HG02588 (cell line): ENCODE data around the gene C11orf71.

Experiments used
- ATAC-seq: cut with Tn5 transposase; IDR thresholded peaks from one replicate; pipeline ENCODE4 v1.9.1; 2021; ENCODE audit warnings: mild to moderate bottlenecking, moderate library complexity; ENCODE audit not compliant: unreplicated experiment

C11orf71 gene

GRCh38 chr11:114400915-114401223, 558 bp upstream of the C11orf71 start:
- no peak for ATAC-seq

DNA sequence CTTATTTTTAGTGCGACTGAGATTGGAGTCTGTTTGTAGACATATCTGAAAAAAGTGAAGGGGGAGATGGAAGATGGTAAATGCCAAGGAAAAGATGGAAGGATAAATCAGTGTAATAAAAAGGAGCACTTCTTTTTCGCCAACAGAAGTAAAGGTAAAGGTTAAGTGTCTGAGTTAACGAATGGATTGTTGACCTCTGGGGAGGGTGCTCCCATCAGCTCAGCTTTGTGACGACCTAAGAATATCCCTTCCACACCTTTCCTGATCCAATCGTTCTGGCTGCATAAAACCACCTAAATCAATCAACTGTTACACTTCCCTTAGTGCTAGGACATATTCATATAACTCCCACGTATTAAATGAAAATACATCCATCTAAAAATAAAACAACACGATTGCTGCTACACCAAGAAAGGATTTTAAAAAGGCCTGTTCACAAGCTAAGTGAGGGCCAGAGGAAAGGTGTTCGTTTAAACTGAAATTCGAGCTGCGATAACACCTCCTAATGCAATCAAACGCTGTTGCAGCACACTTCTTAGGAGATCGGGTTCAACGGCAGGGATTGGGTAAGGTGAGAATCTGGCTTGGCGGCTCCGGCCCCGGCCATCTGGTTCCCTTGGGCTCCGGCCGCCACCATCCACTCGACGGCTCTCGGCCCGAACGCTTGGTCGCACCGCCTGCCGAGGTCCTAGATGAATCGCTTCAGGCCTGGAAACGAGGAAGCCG, 658 bp downstream of the C11orf71 start:
- ATAC-seq: peak; percentile 23

- ATAC-seq: no peak
These were observed 1.9 kb downstream of the C11orf71 start for GRCh38 chr11:114398303-114398920.

DNA sequence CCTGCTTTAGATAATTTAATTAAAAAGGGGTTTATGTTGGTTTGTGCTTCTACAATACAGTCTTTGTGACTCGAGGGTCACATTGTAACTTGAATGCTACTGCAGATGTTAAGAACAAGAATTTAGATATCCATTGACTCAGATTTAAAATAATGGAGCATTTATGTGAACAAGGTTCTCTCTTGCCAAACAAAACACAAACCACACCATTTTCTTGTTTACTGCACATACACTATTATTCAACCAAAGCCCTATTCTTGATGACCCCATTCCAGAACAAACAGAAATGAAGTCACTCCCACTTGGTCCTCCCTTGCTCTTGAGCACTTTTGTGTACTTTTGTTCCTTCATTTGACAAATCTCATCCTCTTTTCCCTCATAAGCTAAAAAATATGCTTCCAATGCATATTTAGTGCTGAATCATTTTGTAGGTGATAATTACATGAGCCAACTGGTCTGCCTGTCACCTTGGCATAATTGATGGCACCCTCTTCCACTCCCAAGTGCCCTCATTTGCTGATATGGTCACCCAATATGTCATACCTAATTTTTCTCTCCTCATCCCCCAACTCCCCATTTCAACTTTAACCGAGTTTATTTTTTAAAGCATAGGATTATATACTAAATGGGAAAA, 2.8 kb downstream of the C11orf71 start:
- no peak for ATAC-seq

DNA sequence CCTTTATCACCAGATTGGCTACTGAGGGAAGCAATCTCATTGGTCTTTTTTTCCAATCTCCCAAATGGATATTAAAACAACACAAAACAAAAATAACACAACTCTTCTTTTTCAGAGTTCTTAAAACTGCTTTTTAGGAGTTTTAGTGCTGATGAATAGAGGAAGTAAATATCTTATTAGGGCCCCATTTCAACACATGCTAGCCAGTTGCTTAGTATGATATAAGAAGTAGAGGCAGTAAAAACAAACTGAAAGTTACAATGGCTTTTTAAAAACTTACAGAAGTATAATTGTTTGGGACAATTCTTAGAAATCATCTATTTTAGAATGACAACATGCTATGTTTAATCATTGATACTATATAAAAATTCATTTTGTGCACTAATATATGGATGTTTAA, 3.4 kb downstream of the C11orf71 start:
- ATAC-seq: no peak

GRCh38 chr11:114395736-114396135, 4.6 kb downstream of the C11orf71 start:
- ATAC-seq: no peak

GRCh38 chr11:114392735-114393667, 7.3 kb downstream of the C11orf71 start:
- no peak for ATAC-seq

DNA sequence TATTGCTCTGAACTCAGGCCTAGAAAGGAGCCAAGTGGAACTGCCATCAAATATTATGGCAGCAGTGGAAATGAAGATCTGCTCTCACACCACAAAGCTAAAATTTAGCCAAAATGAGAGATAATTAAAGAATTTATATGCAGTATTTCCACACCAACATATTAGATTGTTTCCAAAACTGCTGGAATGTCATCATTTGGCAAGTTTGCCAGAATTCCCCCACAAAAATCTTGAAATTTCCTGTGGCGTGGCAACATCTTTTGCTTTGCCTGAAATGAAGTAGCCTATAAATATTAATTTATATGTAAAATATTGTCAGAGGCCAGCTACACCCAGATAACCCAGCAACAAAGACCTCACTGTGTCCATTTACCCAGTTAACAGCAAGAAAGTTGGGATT, 13.8 kb downstream of the C11orf71 start:
- no peak for ATAC-seq

DNA sequence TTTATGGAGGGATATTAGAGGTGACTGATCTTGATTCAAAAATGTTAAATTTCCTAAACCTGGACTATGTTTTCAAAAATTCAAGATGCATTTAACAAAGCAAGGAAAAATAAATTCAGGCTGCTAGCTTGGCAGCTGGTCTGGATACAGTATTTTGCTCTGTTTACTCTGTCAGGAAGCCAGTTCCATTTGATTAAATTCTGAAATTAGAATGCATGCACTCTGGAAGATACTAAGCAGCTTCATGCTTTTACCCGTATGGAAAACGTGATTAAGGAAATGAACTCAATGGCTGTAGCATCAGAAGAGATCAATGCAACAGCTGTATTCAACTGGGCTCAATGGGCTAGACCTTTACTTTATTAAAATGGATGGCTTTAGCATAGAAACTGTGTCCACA, 14.2 kb downstream of the C11orf71 start:
- no peak for ATAC-seq

- ATAC-seq: no peak
These were observed 15.8 kb downstream of the C11orf71 start for GRCh38 chr11:114384487-114384886.

DNA sequence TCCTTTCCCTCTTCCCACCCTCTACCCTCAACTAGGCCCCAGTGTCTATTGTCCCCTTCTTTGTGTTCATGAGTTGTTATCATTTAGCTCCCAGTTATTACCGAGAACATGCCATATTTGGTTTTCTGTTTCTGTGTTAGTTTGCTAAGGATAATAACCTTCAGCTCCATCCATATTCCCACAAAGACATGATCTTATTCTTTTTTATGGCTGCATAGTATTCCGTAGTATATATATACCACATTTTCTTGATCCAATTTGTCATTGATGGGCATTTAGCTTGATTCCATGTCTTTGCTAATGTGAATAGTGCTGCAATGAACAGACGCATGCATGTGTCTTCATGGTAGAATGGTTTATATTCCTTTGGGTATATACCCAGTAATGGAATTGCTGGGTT, 17.8 kb downstream of the C11orf71 start:
- ATAC-seq: no peak

DNA sequence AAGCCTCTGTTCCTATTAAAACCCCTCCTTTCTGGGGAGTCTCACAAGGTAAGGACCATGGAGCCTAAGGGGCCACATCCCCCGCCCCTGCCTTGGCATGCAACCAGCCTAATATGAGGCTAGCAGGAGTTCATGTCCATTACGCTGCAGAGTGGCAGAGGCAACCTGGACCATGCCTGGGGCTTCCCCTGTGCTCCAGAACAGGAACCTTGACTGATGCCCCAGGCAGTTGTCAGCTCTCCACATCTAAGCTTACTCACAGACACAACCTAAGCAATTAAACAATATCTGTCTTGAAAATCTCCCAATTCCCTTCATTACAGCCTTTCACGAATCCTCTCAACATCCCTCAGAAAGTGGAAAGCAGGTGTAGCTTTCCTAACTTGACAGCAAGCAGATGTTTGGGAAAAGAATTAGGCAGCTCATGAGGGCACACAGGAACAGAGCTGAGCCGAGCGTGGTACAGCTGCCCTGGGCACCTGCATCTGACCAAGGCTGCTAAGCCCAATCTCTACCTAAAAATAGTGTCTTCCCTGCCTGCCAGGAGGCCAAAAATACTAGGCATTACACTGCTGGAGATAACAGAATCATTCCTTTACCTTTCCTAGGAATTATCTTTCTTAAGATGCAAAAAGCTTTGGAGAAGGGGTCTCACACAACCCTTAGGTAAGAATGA, 20.8 kb downstream of the C11orf71 start:
- ATAC-seq: no peak

DNA sequence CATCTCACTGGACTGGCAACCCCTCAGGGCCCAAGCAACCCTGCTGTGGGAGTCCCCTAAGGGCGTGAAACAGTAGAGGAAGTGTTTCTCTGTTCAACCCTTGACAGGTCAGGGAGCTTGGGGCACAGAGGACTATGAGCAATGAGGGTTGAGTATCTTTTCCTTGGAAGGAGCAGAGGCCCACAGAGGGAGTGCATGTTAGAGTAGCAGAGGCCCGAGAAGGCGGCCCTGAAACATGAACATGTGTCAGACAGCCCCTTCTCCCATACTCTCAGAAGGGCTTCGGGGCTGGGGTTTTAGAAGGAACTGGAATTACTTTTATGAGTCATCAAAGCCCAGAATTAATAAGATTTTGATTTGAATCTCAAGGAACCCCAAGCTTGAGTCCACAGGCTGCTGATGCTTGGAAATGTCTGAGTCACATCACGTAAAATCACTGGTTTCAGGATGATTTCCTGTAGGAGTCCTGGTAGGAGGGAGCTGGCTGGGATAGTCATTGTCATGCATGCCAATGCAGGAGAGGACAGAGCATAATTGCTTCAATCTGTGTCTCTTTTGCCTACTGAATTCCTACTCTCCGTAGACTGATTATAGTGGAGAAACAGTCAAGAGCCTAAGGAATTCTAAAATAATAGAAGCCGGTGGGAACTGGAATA, 22.6 kb downstream of the C11orf71 start:
- no peak for ATAC-seq

DNA sequence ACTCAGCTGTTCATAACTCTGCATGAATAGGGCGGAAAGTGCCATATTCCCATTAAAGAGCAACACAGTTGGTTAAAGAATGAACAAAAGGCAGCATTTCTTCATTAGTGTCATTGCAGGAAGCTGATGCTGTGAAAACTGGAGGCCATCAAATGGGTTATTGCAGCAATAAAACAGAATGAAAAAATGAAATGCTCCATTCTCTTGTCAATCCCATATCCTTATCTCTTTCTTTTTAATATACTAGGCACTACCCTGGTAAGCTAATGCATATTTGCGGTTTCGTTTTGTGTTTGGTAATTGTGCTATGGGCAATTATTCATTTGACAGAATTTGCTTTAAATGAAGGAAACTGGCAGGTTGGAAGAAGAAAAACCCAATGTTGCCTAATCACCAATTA, 25.3 kb downstream of the C11orf71 start:
- no peak for ATAC-seq

GRCh38 chr11:114368918-114369680, 31.2 kb downstream of the C11orf71 start:
- ATAC-seq: no peak

DNA sequence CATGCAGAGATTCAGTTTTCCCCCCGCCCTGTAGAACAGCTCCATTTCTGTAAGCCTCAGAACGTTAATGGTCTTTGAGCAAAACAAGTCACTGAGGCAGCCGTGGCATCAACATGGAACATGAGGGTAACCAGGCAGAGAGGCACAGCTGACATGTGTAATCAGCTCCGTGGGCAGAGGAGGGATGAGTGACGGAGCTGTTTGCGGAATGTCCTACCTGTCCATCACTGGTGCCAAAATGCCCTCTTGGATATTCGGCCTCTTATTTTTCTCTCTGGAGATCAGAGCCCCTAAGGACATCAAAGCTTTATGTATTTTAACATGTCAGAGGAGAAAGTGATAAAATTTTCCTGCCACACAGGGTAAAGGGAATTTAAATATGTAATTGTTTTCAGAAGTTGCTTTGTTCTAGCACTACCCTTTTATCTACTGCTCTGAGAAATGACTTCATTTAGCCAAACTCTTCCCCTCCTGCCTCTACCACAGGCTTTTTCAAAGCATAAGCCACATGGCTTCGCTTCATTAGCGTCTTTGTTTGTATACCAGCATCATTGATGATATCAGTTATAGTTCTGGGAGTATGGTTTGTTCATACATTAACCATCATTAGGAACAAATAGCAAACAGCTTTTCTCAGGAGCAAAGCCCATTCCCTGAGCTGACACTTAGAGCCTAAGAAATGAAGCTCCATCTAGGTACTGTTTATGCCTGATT, 32.9 kb downstream of the C11orf71 start:
- no peak for ATAC-seq

GRCh38 chr11:114366331-114367243, 33.7 kb downstream of the C11orf71 start:
- ATAC-seq: no peak

DNA sequence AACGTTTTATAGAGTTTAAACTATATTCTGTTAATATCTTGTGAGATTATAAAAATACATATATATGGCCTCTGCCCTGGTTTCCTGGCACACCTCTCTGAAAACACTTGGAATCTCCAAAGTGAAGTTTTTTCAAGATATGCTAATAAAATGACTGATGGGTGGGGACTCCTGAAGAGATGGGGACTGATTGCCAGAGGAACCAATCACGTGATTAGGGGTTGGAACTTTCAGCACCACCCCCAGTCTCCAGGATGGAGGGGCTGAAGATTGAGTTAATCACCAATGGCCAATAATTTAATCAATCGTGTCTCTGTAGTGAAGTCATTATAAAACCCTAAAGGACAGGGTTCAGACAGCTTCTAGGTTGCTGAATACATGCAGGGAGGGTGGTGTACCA, 37.4 kb downstream of the C11orf71 start:
- ATAC-seq: no peak
